Left lung (tissue), 10 donors: ENCODE data around the gene NMNAT2. TPM values are rescaled to one million over a fixed set of nuclear protein-coding genes. Genes with fewer than 3 reads are reported as not detected.

Experiments
- ATAC-seq: fragments of 200-7000 bp; cut with Tn5 transposase; one replicate; pipeline ENCODE4 v1.9.1; 2020; ENCODE audit warnings: moderate library complexity
- DNase-seq, 4 donors: peaks; one replicate each; pipeline ENCODE4 v3.0.0-alpha.2; 2013 to 2020
- H3K27ac ChIP-seq, 2 donors: fragments of 200-600 bp; sonication (generic) in 1 of 2; one replicate each; pipeline versions ENCODE4 v1.5.0 to v1.8.0; 2020 to 2021
- H3K27me3 ChIP-seq, 2 donors: fragments of 200-600 bp; sonication (generic) in 1 of 2; one replicate each; pipeline versions ENCODE4 v1.5.0 to v1.8.0; 2020 to 2021
- H3K36me3 ChIP-seq, 2 donors: fragments of 200-600 bp; sonication (generic) in 1 of 2; one replicate each; pipeline versions ENCODE4 v1.5.0 to v1.8.0; 2020 to 2021
- H3K4me1 ChIP-seq, 2 donors: fragments of 200-600 bp; one replicate each; pipeline ENCODE4 v1.8.0; 2021
- H3K4me3 ChIP-seq, 2 donors: fragments of 200-600 bp; sonication (generic) in 1 of 2; one replicate each; pipeline versions ENCODE4 v1.5.0 to v1.8.0; 2020 to 2021; ENCODE audit warnings: mild to moderate bottlenecking in 1 of 2
- H3K9me3 ChIP-seq, 2 donors: fragments of 200-600 bp; sonication (generic) in 1 of 2; one replicate each; pipeline versions ENCODE4 v1.5.0 to v1.8.0; 2020 to 2021
- intact Hi-C, 2 donors: fragments of 100-400 bp; cut with DNase I; formaldehyde crosslinking; loops; one replicate each; pipeline versions ENCODE4 v1.11.2 to v1.14.2; 2022
- polyA plus RNA-seq, 6 donors: library from polyadenylated mRNA; unstranded; fragments of 120-200 nt; gene quantifications; one replicate each; pipeline ENCODE4 v1.2.1, GENCODE V29; 2013; ENCODE audit not compliant: insufficient read length in 6 of 6
- total RNA-seq, 2 donors: library from RNA; stranded (reverse); fragmentation: NEBNext Ultra II Directional; extraction: Animal tissue kit (Norgen Biotek cat#: 25700); gene quantifications; one replicate each; pipeline ENCODE4 v1.2.1, GENCODE V29; 2021
- TF ChIP-seq, protein P1 (sequence below), 2 donors: fragments of 200-600 bp; sonication (generic) in 1 of 2; IDR thresholded peaks; one replicate each; pipeline versions ENCODE4 v1.5.0 to v1.8.0; 2021; ENCODE audit warnings: antibody characterized with exemption in 2 of 2
- donor health status: DM: no; HTN: yes; CAD: no.
- donor health status: DM: no; HTN: no; CAD: no.

The NMNAT2 gene
- total and polyA plus RNA-seq, 8 donors = 1.1 to 2.9 (median 1.5) TPM

DNA sequence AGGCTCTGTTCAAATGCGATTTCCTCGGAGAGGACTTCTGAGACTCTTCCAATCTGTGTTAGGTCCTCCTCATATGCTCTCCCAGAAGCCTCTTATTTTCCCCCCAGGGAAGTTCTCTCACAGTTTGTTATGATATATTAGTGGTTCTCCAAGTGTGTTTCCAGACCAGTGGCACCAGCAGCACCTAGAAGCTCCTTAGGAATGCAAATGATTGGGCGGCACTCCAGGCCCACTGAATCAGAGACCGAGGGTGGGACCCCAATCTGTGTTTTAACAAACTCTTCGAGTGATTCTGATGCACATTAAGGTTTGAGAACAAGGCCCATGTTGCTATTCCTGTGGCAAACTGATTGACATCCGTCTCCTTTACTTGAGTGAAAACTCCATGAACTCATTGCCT is 63.0 kb downstream of the NMNAT2 start:
- Histone ChIP-seq H3K27me3 (peaks cover 0 to 20% of the 10 kb centered on the region in 2 donors), H3K4me1 (no peaks in the 10 kb centered on the region), H3K27ac (no peak overlapping the region), H3K36me3 (no peaks in the 10 kb centered on the region), H3K9me3 (no peaks in the 10 kb centered on the region), H3K4me3 (no peak overlapping the region)
- ATAC-seq (no peak), DNase-seq (no peak)
- TF ChIP-seq, protein P1, sequence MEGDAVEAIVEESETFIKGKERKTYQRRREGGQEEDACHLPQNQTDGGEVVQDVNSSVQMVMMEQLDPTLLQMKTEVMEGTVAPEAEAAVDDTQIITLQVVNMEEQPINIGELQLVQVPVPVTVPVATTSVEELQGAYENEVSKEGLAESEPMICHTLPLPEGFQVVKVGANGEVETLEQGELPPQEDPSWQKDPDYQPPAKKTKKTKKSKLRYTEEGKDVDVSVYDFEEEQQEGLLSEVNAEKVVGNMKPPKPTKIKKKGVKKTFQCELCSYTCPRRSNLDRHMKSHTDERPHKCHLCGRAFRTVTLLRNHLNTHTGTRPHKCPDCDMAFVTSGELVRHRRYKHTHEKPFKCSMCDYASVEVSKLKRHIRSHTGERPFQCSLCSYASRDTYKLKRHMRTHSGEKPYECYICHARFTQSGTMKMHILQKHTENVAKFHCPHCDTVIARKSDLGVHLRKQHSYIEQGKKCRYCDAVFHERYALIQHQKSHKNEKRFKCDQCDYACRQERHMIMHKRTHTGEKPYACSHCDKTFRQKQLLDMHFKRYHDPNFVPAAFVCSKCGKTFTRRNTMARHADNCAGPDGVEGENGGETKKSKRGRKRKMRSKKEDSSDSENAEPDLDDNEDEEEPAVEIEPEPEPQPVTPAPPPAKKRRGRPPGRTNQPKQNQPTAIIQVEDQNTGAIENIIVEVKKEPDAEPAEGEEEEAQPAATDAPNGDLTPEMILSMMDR (IDR thresholded peaks at IDR 0.05) = no peak
- intact Hi-C loops = no loop called here

GRCh38 chr1:183353597-183353996 is 64.6 kb downstream of the NMNAT2 start:
- H3K4me3 ChIP-seq = no peak overlapping the region
- no peaks in the 10 kb centered on the region for H3K9me3 ChIP-seq
- H3K4me1 ChIP-seq = no peaks in the 10 kb centered on the region
- DNase-seq (no peak), ATAC-seq (no peak)
- no peak overlapping the region for H3K27ac ChIP-seq
- TF ChIP-seq, protein P1 (IDR thresholded peaks at IDR 0.05) = no peak
- intact Hi-C loops = no loop called here
- peaks cover 0 to 4% of the 10 kb centered on the region in 2 donors for H3K27me3 ChIP-seq
- H3K36me3 ChIP-seq = no peaks in the 10 kb centered on the region

DNA sequence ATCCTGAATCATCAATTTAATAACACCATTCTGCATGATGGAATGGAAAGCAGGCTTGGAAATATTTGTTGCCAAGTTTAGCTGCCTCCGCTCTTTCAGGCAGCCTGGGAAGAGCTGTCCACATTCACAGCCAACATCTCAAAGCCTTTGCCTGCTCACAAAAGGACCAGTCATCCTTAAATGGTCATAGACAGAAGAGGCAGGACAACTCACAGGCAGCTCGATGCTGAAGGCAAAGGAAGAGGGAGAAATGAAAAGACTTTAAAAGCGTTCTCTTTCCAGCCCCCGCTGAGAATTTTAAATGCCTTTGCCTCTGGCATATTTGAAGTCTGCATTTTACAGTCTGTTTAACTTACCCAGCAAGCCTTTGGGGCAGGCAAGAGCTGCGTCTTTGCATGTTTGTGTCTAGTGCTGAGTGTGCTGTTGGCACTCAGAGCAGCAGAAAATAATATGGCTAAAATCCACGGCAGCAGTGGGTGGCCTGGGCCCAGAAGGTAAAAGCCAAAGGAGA is 68.9 kb downstream of the NMNAT2 start:
- Histone ChIP-seq H3K4me1 (no peaks in the 10 kb centered on the region), H3K27me3 (no peaks in the 10 kb centered on the region), H3K9me3 (no peaks in the 10 kb centered on the region), H3K36me3 (no peaks in the 10 kb centered on the region), H3K27ac (no peak overlapping the region), H3K4me3 (no peak overlapping the region)
- peak in 2 of 4 donors; percentile 29 to 55 for DNase-seq
- peak; percentile 70 for ATAC-seq
- intact Hi-C loops = no loop called here
- TF ChIP-seq, protein P1 (IDR thresholded peaks at IDR 0.05) = no peak

DNA sequence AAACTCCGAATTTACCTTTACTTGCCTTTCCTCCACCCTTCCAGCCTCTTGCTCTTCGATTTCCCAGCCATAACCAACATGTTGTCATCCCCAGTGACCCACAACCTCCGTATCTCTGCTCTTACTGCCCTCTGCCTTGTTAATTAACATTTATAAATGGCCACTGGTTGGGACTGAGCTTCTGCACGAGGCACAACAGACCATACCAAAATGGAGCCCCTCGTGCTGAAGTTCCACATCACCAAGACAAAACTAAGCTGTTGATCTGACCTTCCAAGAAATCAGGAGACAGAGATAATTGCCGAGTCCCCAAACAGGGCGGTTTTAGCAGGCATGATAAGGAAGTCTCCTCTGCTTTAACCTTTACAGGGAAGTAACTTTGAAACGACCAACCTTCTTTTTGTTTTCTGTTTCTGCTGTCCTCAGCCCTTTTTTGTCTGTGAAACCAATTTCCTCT is 71.9 kb downstream of the NMNAT2 start:
- H3K27me3 ChIP-seq = no peaks in the 10 kb centered on the region
- no peak for DNase-seq
- no peak overlapping the region for H3K27ac ChIP-seq
- ATAC-seq = no peak
- H3K4me3 ChIP-seq = no peak overlapping the region
- H3K4me1 ChIP-seq = no peaks in the 10 kb centered on the region
- no peaks in the 10 kb centered on the region for H3K9me3 ChIP-seq
- intact Hi-C loops = no loop called here
- TF ChIP-seq, protein P1 (IDR thresholded peaks at IDR 0.05) = no peak
- no peaks in the 10 kb centered on the region for H3K36me3 ChIP-seq

- Histone ChIP-seq H3K9me3 (no peaks in the 10 kb centered on the region), H3K36me3 (no peaks in the 10 kb centered on the region), H3K27me3 (no peaks in the 10 kb centered on the region), H3K4me1 (no peaks in the 10 kb centered on the region), H3K27ac (no peak overlapping the region), H3K4me3 (no peak overlapping the region)
- no peak for DNase-seq
- ATAC-seq = no peak
- intact Hi-C loops = no loop called here
- TF ChIP-seq, protein P1 (IDR thresholded peaks at IDR 0.05) = no peak
Observed at GRCh38 chr1:183339556-183340167, 78.5 kb downstream of the NMNAT2 start.
